ENCODE data around the gene HPN.
A peak's percentile ranks its signal among the peaks of the same experiment; 100 is the strongest.
"Not testable (repeated sequence)": the region's sequence is repeated elsewhere in the genome, so short reads cannot be mapped to it uniquely, and the experiment has no call there.

Gene HPN

GRCh38 chr19:35041548-35042055 lies at the start of gene HPN:
Gene HPN, plus strand, starts transcription at chr19:35041721. Its CDS starts 786 bp downstream, at chr19:35042507.
- no peak for DNase-seq (ENCODE audit: low spot score)

GRCh38 chr19:34992582-34992981 lies 48.9 kb upstream of the HPN start:
- DNase-seq (ENCODE audit: low spot score): not testable (repeated sequence)

DNA sequence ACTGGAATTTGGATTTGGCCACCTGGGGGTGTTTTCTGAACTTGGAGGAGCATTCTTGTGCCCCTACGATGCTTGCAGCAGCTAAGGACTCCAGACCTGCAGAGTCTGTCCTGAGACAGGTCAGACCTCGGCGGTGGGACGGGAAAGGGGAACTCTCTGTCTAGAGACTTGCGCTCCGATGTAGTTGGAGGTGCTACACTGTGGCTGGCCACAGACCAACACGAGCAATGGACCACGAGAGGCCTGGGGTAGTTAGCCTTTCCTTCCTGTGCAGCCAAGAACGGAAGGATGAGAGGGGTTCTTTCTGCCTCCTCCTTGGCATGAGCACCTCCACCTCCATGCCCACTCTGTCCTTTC lies 47.3 kb upstream of the HPN start:
- no peak for DNase-seq (ENCODE audit: low spot score)

DNA sequence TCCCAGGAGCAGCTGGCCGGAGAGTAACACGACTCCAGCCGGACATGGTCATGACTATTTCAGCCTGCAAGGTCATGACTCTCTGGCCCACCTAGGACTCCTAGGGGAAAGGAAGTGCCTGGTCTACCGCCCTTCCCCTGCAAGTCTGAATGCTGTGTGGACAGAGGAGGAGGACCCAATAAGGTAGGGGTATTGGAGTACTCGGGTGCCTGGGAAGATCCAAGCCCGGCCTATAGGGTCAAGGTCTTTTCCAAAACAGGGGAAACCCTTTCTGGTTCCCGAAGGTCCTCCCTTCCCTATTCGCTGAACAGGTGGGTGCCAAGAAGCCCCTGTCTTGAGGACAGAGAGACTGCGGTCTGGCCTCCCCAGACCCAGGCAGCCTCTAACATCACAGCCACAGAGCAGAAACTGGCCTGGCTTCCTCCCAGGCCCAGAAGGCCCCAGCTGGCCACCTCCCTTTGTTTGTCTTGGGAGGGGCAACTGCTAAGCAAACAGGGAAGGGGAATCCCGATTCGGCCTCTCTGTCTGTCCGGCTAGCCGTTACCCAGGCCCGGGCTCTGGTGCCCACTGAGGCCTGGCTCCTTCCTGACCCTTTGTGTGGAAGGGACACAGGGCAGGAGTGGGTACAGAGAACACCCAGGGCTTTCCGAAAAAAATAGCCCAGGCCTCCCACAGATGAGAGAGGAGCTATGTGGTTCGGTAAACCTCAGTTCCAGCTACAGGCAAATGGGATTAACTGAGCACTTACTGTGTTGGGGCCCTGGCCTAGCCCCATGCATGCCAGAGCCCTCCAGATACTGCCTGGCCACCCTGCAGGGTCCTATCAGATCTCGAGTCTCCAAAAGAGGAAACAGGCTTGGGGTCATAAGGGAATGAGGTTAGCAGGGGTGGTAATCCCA lies 46.6 kb upstream of the HPN start:
- DNase-seq (ENCODE audit: low spot score): no peak

- no peak for DNase-seq (ENCODE audit: low spot score)
These were observed 46.0 kb upstream of the HPN start for GRCh38 chr19:34995551-34995950.

DNA sequence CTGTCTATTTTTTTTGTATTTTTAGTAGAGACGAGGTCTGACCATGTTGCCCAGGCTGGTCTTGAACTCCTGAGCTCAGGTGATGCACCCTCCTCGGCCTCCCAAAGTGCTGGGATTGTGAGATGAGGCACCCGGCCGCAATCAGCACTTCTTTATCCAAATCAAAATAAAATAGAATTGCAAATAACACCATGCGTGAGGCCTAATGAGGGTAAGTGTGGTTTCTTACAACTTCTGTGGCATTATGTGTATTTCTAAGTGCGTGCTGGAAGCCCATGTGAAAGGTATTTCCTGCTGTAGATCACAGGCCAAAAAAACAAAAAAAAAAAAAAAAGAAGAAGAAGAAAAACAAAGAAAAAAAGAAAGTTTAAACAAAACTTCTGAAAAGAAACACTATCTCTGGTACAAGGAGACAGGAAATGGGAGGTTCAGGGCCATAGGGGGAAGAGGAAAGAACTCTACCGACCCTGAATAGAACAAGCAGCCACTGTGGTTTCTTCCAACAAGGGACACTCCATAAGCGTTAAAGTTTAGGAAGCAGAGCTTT lies 44.4 kb upstream of the HPN start:
- no peak for DNase-seq (ENCODE audit: low spot score)

- DNase-seq (ENCODE audit: low spot score): not testable (repeated sequence)
These were observed 43.3 kb upstream of the HPN start for GRCh38 chr19:34998224-34998623.

- DNase-seq (ENCODE audit: low spot score): no peak
These were observed 42.6 kb upstream of the HPN start for GRCh38 chr19:34998777-34999497.

GRCh38 chr19:34999498-35000337 lies 41.8 kb upstream of the HPN start, which contains the start of gene GRAMD1A:
Gene GRAMD1A, plus strand, starts transcription at chr19:35000323. Its CDS starts 156 bp downstream, at chr19:35000479.
- DNase-seq (ENCODE audit: low spot score): peak; percentile 90

DNA sequence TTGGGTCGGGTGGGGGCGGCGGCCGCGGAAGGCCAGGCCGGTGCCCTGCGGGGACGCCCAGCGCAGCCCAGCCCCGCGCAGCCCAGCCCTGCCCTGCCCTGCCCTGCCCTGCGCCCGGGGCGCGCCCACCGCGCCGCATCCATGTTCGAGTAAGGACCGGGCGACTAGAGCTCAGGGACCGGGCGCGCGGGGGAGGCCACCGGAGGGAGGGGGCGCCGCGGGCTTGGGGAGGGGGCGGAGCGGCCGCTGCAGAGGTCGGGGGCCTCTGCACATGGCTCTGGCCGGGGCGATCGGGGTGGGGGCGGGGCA lies 41.2 kb upstream of the HPN start:
- DNase-seq (ENCODE audit: low spot score): no peak

DNA sequence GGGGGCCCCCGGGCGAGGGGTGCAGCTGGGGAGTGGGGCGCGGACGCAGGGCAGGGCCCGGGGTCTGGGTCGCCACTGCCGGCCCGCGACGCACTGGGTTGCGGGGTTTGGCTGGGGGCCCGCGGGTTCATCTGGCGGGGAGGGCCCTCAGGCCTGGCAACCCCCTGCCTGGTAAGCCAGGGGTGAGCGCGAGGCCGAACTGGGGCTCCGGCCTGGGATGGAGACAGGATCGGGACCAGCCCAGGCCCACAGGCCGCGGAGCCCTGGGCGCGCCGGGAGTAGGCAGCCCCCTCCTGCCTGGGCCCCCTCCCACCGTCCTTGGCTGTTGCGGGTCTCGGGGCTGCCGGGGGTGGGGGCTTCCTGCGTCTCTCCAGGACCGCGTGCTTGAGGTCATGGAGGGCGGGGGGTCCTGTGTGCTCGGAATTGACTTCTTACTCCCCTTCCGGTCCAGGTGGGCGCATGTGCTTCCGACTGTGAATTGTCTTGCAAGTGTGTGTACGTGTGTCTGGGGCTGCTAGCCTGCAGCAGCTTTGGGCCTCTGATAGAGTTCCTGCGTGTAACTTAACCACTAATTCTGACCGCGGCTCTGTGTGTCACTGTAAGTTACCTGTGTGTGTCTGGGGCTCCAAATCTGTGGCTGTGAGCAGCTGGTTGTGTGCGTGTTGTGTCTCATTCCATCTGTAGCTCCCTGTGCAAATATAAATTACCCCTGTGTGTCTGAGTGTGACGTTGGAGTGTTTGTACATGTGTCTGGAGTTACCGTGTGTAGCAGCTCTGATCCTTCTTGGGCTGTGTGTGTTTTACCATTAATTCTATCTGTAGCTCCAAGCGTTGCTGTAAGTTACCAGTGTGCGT lies 40.6 kb upstream of the HPN start:
- peak; percentile 16 for DNase-seq (ENCODE audit: low spot score)

- DNase-seq (ENCODE audit: low spot score): no peak
These were observed 39.4 kb upstream of the HPN start for GRCh38 chr19:35002037-35002535.

- DNase-seq (ENCODE audit: low spot score): no peak
These were observed 36.8 kb upstream of the HPN start for GRCh38 chr19:35004517-35005255.

DNA sequence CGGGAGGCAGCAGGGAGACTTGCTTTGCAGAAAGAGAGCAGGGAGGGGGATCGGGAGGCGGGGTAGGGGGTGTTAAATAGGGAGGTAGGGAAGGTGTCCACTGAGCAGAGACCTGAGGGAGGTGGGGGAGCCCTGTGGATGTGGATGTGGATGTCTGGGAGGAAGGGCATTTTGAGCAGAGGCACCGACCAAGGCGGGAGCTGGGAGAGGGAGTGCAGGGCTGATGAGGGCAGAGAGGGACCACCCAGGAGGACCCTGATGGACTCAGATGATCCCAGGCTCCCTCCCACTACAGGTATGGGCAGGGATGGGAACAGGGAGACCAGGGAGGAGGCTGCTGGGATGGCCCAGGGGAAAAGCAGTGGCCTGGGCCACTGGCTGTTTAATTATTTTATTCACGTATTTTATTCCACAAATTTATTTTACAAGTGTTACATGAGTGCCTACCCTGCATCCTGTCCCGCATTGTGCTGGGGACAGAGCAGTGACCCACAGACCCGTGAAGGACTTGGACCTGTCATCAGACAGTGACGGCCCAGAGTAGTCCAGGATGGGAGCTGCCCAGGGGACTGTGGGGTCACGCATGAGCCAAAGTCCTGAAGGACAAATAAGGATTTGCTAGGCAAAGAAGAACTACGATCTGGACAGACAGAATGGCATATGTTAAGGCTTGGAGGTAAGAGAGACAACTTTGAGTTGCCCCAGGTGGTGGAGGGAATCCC lies 36.1 kb upstream of the HPN start:
- no peak for DNase-seq (ENCODE audit: low spot score)

DNA sequence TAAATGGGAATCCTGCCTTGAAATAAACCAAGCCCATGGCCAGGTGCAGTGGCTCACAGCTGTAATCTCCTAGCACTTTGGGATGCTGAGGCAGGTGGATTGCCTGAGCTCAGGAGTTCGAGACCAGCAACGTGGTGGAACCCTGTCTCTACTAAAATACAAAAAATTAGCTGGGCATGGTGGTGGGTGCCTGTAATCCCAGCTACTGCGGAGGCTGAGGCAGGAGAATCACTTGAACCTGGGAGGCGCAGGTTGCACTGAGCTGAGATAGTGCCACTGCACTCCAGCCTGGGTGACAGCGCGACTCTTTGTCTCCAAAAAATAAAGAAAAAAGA lies 35.5 kb upstream of the HPN start:
- not testable (repeated sequence) for DNase-seq (ENCODE audit: low spot score)

DNA sequence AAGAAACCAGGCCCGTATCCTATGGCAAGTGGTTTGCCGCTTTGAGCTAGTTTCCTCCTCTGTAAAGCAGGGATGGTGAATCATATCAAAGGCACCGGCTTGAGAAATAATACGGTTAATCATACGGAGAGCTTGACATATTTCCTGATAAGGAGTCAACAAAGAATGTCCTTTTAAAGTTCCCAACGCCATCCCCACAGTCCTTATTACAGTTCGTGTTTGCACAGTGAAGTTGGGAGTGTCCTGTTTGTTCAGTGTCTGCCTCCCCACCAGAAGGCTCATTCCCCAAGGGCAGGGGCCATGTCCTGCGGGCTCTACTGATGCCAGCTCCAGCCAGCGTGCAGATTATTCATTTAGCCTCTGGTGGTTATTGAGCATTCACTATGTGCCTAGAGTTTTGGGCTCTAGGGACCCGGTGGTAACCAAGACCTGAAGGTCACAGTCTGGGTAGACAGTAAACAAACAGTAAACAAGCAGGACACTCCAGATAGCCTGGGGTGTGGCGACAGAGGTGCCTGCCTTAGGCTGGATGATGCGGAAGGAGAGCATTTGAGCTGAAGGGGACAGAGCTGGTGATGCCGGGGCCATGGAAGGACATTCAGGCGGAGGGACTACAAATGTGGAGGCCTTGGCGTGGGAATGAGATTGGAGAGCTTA lies 35.1 kb upstream of the HPN start:
- no peak for DNase-seq (ENCODE audit: low spot score)

DNA sequence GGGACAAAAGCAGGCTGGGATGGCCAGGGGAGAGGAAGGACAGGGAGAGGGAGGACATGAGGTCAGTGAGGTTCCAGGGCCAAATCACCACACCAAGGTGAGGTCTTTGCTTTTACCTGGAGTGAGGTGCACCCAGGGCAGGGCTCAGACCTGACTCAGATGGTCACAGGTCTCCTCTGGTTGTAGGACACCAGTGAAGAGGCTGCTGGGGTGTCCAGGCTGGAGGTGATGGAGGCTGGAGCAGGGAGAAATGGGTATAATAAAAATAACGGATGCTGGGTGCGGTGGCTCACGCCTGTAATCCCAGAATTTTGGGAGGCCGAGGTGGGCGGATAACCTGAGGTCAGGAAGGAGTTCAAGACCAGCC lies 34.5 kb upstream of the HPN start:
- no peak for DNase-seq (ENCODE audit: low spot score)

GRCh38 chr19:35007427-35007826 lies 34.1 kb upstream of the HPN start:
- DNase-seq (ENCODE audit: low spot score): not testable (repeated sequence)

DNA sequence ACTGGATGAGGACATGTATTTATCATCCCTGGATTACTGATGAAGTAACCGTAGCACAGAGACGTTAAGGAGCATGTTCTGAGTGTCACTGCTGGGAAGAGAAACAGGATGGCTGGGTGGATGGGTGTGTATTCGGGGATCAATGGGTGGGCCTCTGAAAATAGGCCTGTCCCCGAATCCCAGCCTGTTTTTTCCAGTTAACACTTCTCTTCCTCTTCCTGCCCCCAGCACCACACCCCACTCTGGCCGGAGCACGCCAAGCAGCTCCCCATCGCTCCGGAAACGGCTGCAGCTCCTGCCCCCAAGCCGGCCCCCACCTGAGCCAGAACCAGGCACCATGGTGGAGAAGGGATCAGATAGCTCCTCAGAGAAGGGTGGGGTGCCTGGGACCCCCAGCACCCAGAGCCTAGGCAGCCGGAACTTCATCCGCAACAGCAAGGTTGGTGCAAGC lies 32.6 kb upstream of the HPN start:
- DNase-seq (ENCODE audit: low spot score): no peak
